HepG2 (cell line): ENCODE data around the gene ACVR1B. TPM values are rescaled to one million over a fixed set of nuclear protein-coding genes. Genes with fewer than 3 reads are reported as not detected.

Experiments used
- ATAC-seq: fragments of 200-7000 bp; cut with Tn5 transposase; 3 replicates; pipeline ENCODE4 v1.9.1; 2020; ENCODE audit warnings: mild to moderate bottlenecking, moderate library complexity
- BruUV-seq: library from RNA; stranded (reverse); fragments of 400-500 nt; replicated peaks from 2 replicates; lab custom pipeline; 2021; lab: Mats Ljungman, UMichigan
- CTCF ChIA-PET: fragments of 300-600 bp; formaldehyde crosslinking; extraction: SDS; loops from one replicate; lab custom pipeline; 2021; ENCODE audit warnings: low total read pairs, inconsistent platforms, low intra/inter-chr PET ratio; lab: Yijun Ruan, JAX
- POLR2A ChIA-PET: fragments of 350-600 bp; sonication (Branson Sonifier 250); formaldehyde crosslinking; loops from one replicate; lab custom pipeline; 2020; ENCODE audit warnings: antibody characterized with exemption, inconsistent platforms; lab: Yijun Ruan, JAX
- DNase-seq: peaks from one replicate; pipeline ENCODE4 v3.0.0-alpha.2; 2015; ENCODE audit warnings: low spot score
- FAIRE-seq: peaks from 3 replicates; lab custom pipeline; 2011; peaks lifted over from hg19 to GRCh38; lab: Jason Lieb, UNC
- H2AFZ ChIP-seq: one replicate; pipeline ENCODE4 v1.6.1; 2011; ENCODE audit warnings: low read length, inconsistent platforms
- H3K27ac ChIP-seq: fragments of 300-600 bp; 3 replicates; pipeline ENCODE4 v1.8.0; 2011; ENCODE audit warnings: mixed run types, mild to moderate bottlenecking, mixed read lengths, low read length, inconsistent platforms; ENCODE audit not compliant: insufficient read depth; ENCODE audit errors: extremely low read length
- H3K27me3 ChIP-seq, 2 experiments: fragments of 200-600 bp in 1 of 2; 2 replicates in 1 of 2; 3 replicates in 1 of 2; pipeline versions ENCODE4 v1.6.0 to v1.8.0; 2011; ENCODE audit warnings: low read length in 2 of 2, mild to moderate bottlenecking in 2 of 2, moderate library complexity in 2 of 2, inconsistent platforms in 1 of 2; ENCODE audit not compliant: insufficient read depth in 2 of 2, control insufficient read depth in 1 of 2
- H3K36me3 ChIP-seq, 2 experiments: fragments of 200-600 bp in 1 of 2; replicated peaks in 1 of 2; 2 replicates in 1 of 2; 3 replicates in 1 of 2; pipeline versions ENCODE4 v1.5.1 to v1.8.0; 2011; ENCODE audit warnings: low read length in 2 of 2, inconsistent platforms in 1 of 2; ENCODE audit not compliant: insufficient read depth in 2 of 2, control insufficient read depth in 1 of 2
- H3K4me1 ChIP-seq: 2 replicates; pipeline ENCODE4 v1.5.1; 2012; ENCODE audit warnings: low read length, inconsistent platforms; ENCODE audit not compliant: insufficient read depth
- H3K4me2 ChIP-seq: 2 replicates; pipeline ENCODE4 v1.6.0; 2011; ENCODE audit warnings: low read depth, low read length, inconsistent platforms
- H3K4me3 ChIP-seq, 3 experiments: fragments of 200-600 bp in 1 of 3; sonication (generic), shearing (Covaris generic) in 1 of 3; replicated peaks in 1 of 3; 2 replicates each; pipeline ENCODE4 v1.5.1; 2011 to 2016; ENCODE audit warnings: low read length in 3 of 3, inconsistent platforms in 2 of 3, low read depth in 2 of 3, mild to moderate bottlenecking in 2 of 3, control low read depth in 1 of 3, mixed read lengths in 1 of 3; ENCODE audit not compliant: insufficient read depth in 1 of 3
- H3K79me2 ChIP-seq: one replicate; pipeline ENCODE4 v1.6.1; 2011; ENCODE audit warnings: low read length, inconsistent platforms; ENCODE audit not compliant: insufficient read depth
- H3K9ac ChIP-seq: 2 replicates; pipeline ENCODE4 v1.6.0; 2011; ENCODE audit warnings: mild to moderate bottlenecking, low read depth, low read length, inconsistent platforms; ENCODE audit not compliant: insufficient read depth
- H3K9me3 ChIP-seq: 2 replicates; pipeline ENCODE4 v1.5.1; 2012; ENCODE audit warnings: mild to moderate bottlenecking, low read length
- H4K20me1 ChIP-seq: 2 replicates; pipeline ENCODE4 v1.6.0; 2011; ENCODE audit warnings: inconsistent platforms, mild to moderate bottlenecking, low read length, moderate library complexity; ENCODE audit not compliant: insufficient read depth
- ATAD3A ChIP-seq: sonication (generic); formaldehyde crosslinking; IDR thresholded peaks from 2 replicates; pipeline ENCODE4 v1.4.0; 2020; ENCODE audit warnings: missing genetic modification reagents
- CEBPB ChIP-seq: IDR thresholded peaks from 2 replicates; pipeline ENCODE4 v1.6.1; 2011; ENCODE audit warnings: low read depth, low read length, improper control_type of control experiment, borderline replicate concordance
- HES4 ChIP-seq: sonication (generic); formaldehyde crosslinking; IDR thresholded peaks from 2 replicates; pipeline ENCODE4 v1.9.0; 2021; ENCODE audit warnings: mild to moderate bottlenecking, missing genetic modification reagents, borderline replicate concordance
- MEIS1 ChIP-seq: sonication (generic); formaldehyde crosslinking; IDR thresholded peaks from 2 replicates; pipeline ENCODE4 v1.9.0; 2021; ENCODE audit warnings: mild to moderate bottlenecking, missing genetic modification reagents, moderate library complexity, borderline replicate concordance
- NR2F6 ChIP-seq, 2 experiments: IDR thresholded peaks; 2 replicates each; pipeline ENCODE4 v1.6.1; 2016; ENCODE audit warnings: antibody characterized with exemption in 1 of 2, mild to moderate bottlenecking in 1 of 2
- RXRA ChIP-seq: sonication (generic); formaldehyde crosslinking; IDR thresholded peaks from 2 replicates; pipeline ENCODE4 v1.5.1; 2020; ENCODE audit warnings: missing genetic modification reagents
- ZFP41 ChIP-seq: sonication (generic); formaldehyde crosslinking; IDR thresholded peaks from 2 replicates; pipeline ENCODE4 v1.4.0; 2020; ENCODE audit warnings: mild to moderate bottlenecking, missing genetic modification reagents, borderline replicate concordance
- ZNF121 ChIP-seq: sonication (generic); formaldehyde crosslinking; IDR thresholded peaks from 2 replicates; pipeline ENCODE4 v1.5.0; 2020; ENCODE audit warnings: mild to moderate bottlenecking, missing genetic modification reagents
- ZNF383 ChIP-seq: sonication (generic); formaldehyde crosslinking; IDR thresholded peaks from 2 replicates; pipeline ENCODE4 v1.4.0; 2020; ENCODE audit warnings: missing genetic modification reagents, mild to moderate bottlenecking, borderline replicate concordance
- WGBS: methylation state at CpG from one replicate; pipeline ENCODE4 v1.1.6; 2017; ENCODE audit warnings: low lambda C conversion rate; 5-methylcytosine and 5-hydroxymethylcytosine counted together
- in situ Hi-C: cut with HindIII; loops from 2 replicates; pipeline ENCODE4 v1.10.0; 2017; ENCODE audit warnings: low pct_unique_long_range_greater_than_20kb; ENCODE audit not compliant: extremely low pct_ligation_motif_present
- intact Hi-C: fragments of 100-400 bp; cut with micrococcal nuclease; formaldehyde crosslinking; loops from one replicate; pipeline ENCODE4 v1.10.0; 2022; ENCODE audit not compliant: unreplicated experiment
- polyA plus RNA-seq, 8 experiments: library from polyadenylated mRNA; depleted of rRNA in 3 of 8; stranded (reverse) in 7 of 8; unstranded in 1 of 8; fragments of >200 nt; fragmentation: Illumina TruSeq in 4 of 8; extraction: Trizol in 4 of 8; gene quantifications; 2 replicates each; pipeline versions ENCODE4 v1.2.1 to v1.2.3, GENCODE V29; 2011 to 2016; ENCODE audit warnings: low read depth in 4 of 8, missing spikeins in 1 of 8, mixed read lengths in 1 of 8; ENCODE audit not compliant: insufficient read depth in 1 of 8
- total RNA-seq, 5 experiments: library from RNA; depleted of rRNA; stranded (reverse); fragments of >200 nt; fragmentation: Illumina TruSeq; extraction: Trizol; gene quantifications; 2 replicates each; pipeline ENCODE4 v1.2.3, GENCODE V29; 2016; ENCODE audit warnings: low read depth in 1 of 5
- TF ChIP-seq, protein P1 (sequence below): sonication (generic); formaldehyde crosslinking; IDR thresholded peaks from 2 replicates; pipeline ENCODE4 v1.5.1; 2020; ENCODE audit warnings: mild to moderate bottlenecking, missing genetic modification reagents, moderate library complexity

ACVR1B gene
- total and polyA plus RNA-seq, 2 of the 13 experiments (the other 11 are each of a cell fraction or from before 2014, with no cell fraction given), result 8.9 to 12.1 TPM

- in situ Hi-C loops, result no loop called here
- TF ChIP-seq ZNF121 (CRISPR knock-in tag), result no peak
- TF ChIP-seq, protein P1, sequence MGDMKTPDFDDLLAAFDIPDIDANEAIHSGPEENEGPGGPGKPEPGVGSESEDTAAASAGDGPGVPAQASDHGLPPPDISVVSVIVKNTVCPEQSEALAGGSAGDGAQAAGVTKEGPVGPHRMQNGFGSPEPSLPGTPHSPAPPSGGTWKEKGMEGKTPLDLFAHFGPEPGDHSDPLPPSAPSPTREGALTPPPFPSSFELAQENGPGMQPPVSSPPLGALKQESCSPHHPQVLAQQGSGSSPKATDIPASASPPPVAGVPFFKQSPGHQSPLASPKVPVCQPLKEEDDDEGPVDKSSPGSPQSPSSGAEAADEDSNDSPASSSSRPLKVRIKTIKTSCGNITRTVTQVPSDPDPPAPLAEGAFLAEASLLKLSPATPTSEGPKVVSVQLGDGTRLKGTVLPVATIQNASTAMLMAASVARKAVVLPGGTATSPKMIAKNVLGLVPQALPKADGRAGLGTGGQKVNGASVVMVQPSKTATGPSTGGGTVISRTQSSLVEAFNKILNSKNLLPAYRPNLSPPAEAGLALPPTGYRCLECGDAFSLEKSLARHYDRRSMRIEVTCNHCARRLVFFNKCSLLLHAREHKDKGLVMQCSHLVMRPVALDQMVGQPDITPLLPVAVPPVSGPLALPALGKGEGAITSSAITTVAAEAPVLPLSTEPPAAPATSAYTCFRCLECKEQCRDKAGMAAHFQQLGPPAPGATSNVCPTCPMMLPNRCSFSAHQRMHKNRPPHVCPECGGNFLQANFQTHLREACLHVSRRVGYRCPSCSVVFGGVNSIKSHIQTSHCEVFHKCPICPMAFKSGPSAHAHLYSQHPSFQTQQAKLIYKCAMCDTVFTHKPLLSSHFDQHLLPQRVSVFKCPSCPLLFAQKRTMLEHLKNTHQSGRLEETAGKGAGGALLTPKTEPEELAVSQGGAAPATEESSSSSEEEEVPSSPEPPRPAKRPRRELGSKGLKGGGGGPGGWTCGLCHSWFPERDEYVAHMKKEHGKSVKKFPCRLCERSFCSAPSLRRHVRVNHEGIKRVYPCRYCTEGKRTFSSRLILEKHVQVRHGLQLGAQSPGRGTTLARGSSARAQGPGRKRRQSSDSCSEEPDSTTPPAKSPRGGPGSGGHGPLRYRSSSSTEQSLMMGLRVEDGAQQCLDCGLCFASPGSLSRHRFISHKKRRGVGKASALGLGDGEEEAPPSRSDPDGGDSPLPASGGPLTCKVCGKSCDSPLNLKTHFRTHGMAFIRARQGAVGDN (CRISPR knock-in tag), result 0 out of 2 replicates have a peak, but pooled peaks have one; percentile 4
- TF ChIP-seq, all 625 proteins: peak for 1
- Histone ChIP-seq H3K4me3 (no peak overlapping the region), H3K4me1 (peaks cover 90% of the 10 kb centered on the region), H3K36me3 (no peaks in the 10 kb centered on the region; a peak in 1 of 5 replicates), H3K9me3 (no peaks in the 10 kb centered on the region), H3K27me3 (no peaks in the 10 kb centered on the region), H4K20me1 (no peaks in the 10 kb centered on the region), H3K79me2 (peaks cover 83% of the 10 kb centered on the region), H3K4me2 (no peak overlapping the region), H3K27ac (peak overlapping the region; percentile 71), H2AFZ (no peak overlapping the region), H3K9ac (no peak overlapping the region)
- DNase-seq (no peak), FAIRE-seq (no peak), ATAC-seq (no peak)
- 93% methylated on average over 12 of the region's 13 CpGs for WGBS
- ChIA-PET CTCF (no interaction called here), POLR2A (interaction anchor here (1.7 kb wide), 1 partner anchor 18 kb away, joined by 7 read pairs; no protein-coding TSS in a partner anchor)
- no TSS peak for BruUV-seq
- intact Hi-C loops, result no loop called here
Observed at GRCh38 chr12:51958542-51958941, 7.0 kb downstream of the ACVR1B start.

- WGBS, result 0% methylated on average over 2 of the region's 3 CpGs
- H3K9ac ChIP-seq, result 0 out of 2 replicates have a peak overlapping the region, but pooled peaks have one; percentile 38
- POLR2A ChIA-PET, result interaction anchor here (0.9 to 1.7 kb wide), 2 partner anchors 18 to 92 kb away, joined by 3 to 7 read pairs; no protein-coding TSS in a partner anchor
- peak overlapping the region; percentile 5 to 27 (median 25); a peak in 2 of 6 replicates for H3K4me3 ChIP-seq
- H2AFZ ChIP-seq, result peak overlapping the region; percentile 62
- no TSS peak for BruUV-seq
- peak overlapping the region; percentile 71 for H3K27ac ChIP-seq
- no peak for DNase-seq
- H3K9me3 ChIP-seq, result no peaks in the 10 kb centered on the region
- FAIRE-seq, result peak; percentile 37
- H3K4me1 ChIP-seq, result peaks cover 83% of the 10 kb centered on the region
- intact Hi-C loops (no loop called here), in situ Hi-C loops (no loop called here)
- peak; percentile 75 for ATAC-seq
- peak overlapping the region; percentile 81 for H3K4me2 ChIP-seq
- CTCF ChIA-PET, result no interaction called here
- H3K79me2 ChIP-seq, result peaks cover 82% of the 10 kb centered on the region
- H3K36me3 ChIP-seq, result no peaks in the 10 kb centered on the region; a peak in 1 of 5 replicates
- no peaks in the 10 kb centered on the region for H4K20me1 ChIP-seq
- no peaks in the 10 kb centered on the region for H3K27me3 ChIP-seq
- TF ChIP-seq MEIS1 (CRISPR knock-in tag) (0 out of 2 replicates have a peak, but pooled peaks have one; percentile 44), ZNF383 (0 out of 2 replicates have a peak, but pooled peaks have one; percentile 53), ZFP41 (CRISPR knock-in tag) (no peak), HES4 (CRISPR knock-in tag) (no peak), CEBPB (peak; percentile 84), RXRA (CRISPR knock-in tag) (no peak), NR2F6 (IDR thresholded peaks at IDR 0.05) (no peak), NR2F6 (CRISPR knock-in tag; IDR thresholded peaks at IDR 0.05) (0 out of 2 replicates have a peak, but pooled peaks have one; percentile 32), ATAD3A (CRISPR knock-in tag) (no peak)
Observed at GRCh38 chr12:51959211-51959610, 7.7 kb downstream of the ACVR1B start.
